K562 (cell line): Measurements from ENCODE around the gene LYG2. TPM values are rescaled to one million over a fixed set of nuclear protein-coding genes. Genes with fewer than 3 reads are reported as not detected.

Source experiments
- ATAC-seq: fragments of 200-7000 bp; cut with Tn5 transposase; 3 replicates; pipeline ENCODE4 v1.9.1; 2020; ENCODE audit warnings: moderate library complexity
- BruUV-seq: library from RNA; stranded (reverse); fragments of 400-500 nt; replicated peaks from 2 replicates; lab custom pipeline; 2021; lab: Mats Ljungman, UMichigan
- CTCF ChIA-PET: fragments of 300-600 bp; formaldehyde crosslinking; extraction: SDS; loops from one replicate; lab custom pipeline; 2021; ENCODE audit warnings: low intra/inter-chr PET ratio; lab: Yijun Ruan, JAX
- POLR2A ChIA-PET: fragments of 300-600, 350-650 bp; sonication (Branson Sonifier 250); formaldehyde crosslinking; extraction: SDS; loops from one replicate; lab custom pipeline; 2021; ENCODE audit warnings: antibody characterized with exemption, inconsistent platforms; lab: Yijun Ruan, JAX
- DNase-seq, 4 experiments: peaks; one replicate each; pipeline versions ENCODE4 v3.0.0 to v3.0.0-alpha.2; 2011 to 2018; ENCODE audit warnings: low spot score in 3 of 4, mixed read lengths in 3 of 4; ENCODE audit errors: extremely low read depth in 1 of 4
- FAIRE-seq: peaks from 2 replicates; lab custom pipeline; 2011; peaks lifted over from hg19 to GRCh38; lab: Jason Lieb, UNC
- H2AFZ ChIP-seq: 2 replicates; pipeline ENCODE4 v1.6.0; 2011; ENCODE audit warnings: low read depth, low read length, control low read depth, inconsistent platforms
- H3K27ac ChIP-seq: fragments of 200-600 bp; 3 replicates; pipeline ENCODE4 v1.8.0; 2011; ENCODE audit warnings: low read depth, mild to moderate bottlenecking, control low read depth, inconsistent platforms, low read length, moderate library complexity, mixed read lengths; ENCODE audit errors: extremely low read depth
- H3K27me3 ChIP-seq, 2 experiments: fragments of 300-600 bp in 1 of 2; 2 replicates in 1 of 2; 3 replicates in 1 of 2; pipeline versions ENCODE4 v1.6.0 to v1.8.0; 2011; ENCODE audit warnings: inconsistent platforms in 2 of 2, low read length in 2 of 2, mild to moderate bottlenecking in 1 of 2, mixed read lengths in 1 of 2, moderate library complexity in 1 of 2; ENCODE audit not compliant: control insufficient read depth in 2 of 2, insufficient read depth in 2 of 2
- H3K36me3 ChIP-seq: fragments of 300-600 bp; 3 replicates; pipeline ENCODE4 v1.8.0; 2011; ENCODE audit warnings: mild to moderate bottlenecking, low read length, inconsistent platforms; ENCODE audit not compliant: control insufficient read depth, insufficient read depth
- H3K4me1 ChIP-seq, 2 experiments: fragments of 200-600 bp in 1 of 2; replicated peaks in 1 of 2; 2 replicates in 1 of 2; 3 replicates in 1 of 2; pipeline versions ENCODE4 v1.5.1 to v1.8.0; 2011; ENCODE audit warnings: inconsistent platforms in 2 of 2, low read length in 2 of 2, mild to moderate bottlenecking in 1 of 2, mixed read lengths in 1 of 2, moderate library complexity in 1 of 2; ENCODE audit not compliant: control insufficient read depth in 2 of 2, insufficient read depth in 2 of 2
- H3K4me2 ChIP-seq: 2 replicates; pipeline ENCODE4 v1.6.1; 2011; ENCODE audit warnings: low read length, control low read depth, inconsistent platforms, mixed read lengths; ENCODE audit not compliant: insufficient read depth
- H3K4me3 ChIP-seq: fragments of 200-600 bp; sonication (generic), shearing (Covaris generic); 2 replicates; pipeline ENCODE4 v1.5.1; 2016; ENCODE audit warnings: control low read depth, inconsistent platforms
- H3K79me2 ChIP-seq: fragments of 200-600 bp; 3 replicates; pipeline ENCODE4 v1.8.0; 2011; ENCODE audit warnings: low read length, inconsistent platforms; ENCODE audit not compliant: control insufficient read depth, insufficient read depth
- H3K9ac ChIP-seq, 2 experiments: 2 replicates each; pipeline versions ENCODE4 v1.6.0 to v1.6.1; 2011; ENCODE audit warnings: low read depth in 2 of 2, low read length in 2 of 2, control low read depth in 1 of 2, inconsistent platforms in 1 of 2, mild to moderate bottlenecking in 1 of 2, mixed read lengths in 1 of 2; ENCODE audit not compliant: insufficient read depth in 1 of 2
- H3K9me1 ChIP-seq: one replicate; pipeline ENCODE4 v1.6.0; 2011; ENCODE audit warnings: inconsistent platforms, mild to moderate bottlenecking, low read length, moderate library complexity; ENCODE audit not compliant: control insufficient read depth, insufficient read depth
- H3K9me3 ChIP-seq: replicated peaks from 2 replicates; pipeline ENCODE4 v1.5.1; 2011; ENCODE audit warnings: low read depth, low read length, inconsistent platforms; ENCODE audit not compliant: control insufficient read depth, insufficient read depth
- H4K20me1 ChIP-seq: replicated peaks from 2 replicates; pipeline ENCODE4 v1.6.1; 2011; ENCODE audit warnings: low read length, inconsistent platforms, mixed read lengths; ENCODE audit not compliant: control insufficient read depth, insufficient read depth
- CCAR2 ChIP-seq: fragments of 200-400 bp; formaldehyde crosslinking; IDR thresholded peaks from 2 replicates; pipeline ENCODE4 v1.6.1; 2017; ENCODE audit warnings: mild to moderate bottlenecking, low read depth, low read length
- CTCFL ChIP-seq: IDR thresholded peaks from 2 replicates; pipeline ENCODE4 v1.6.1; 2011; ENCODE audit warnings: borderline replicate concordance, low read depth, mild to moderate bottlenecking, moderate library complexity, low read length; ENCODE audit not compliant: insufficient read depth, poor library complexity, severe bottlenecking
- KLF1 ChIP-seq: fragments of 450-650 bp; IDR thresholded peaks from 2 replicates; pipeline ENCODE4 v1.6.1; 2016; ENCODE audit warnings: missing genetic modification characterization, missing compliant biosample characterization
- NCOA6 ChIP-seq: fragments of 450-650 bp; IDR thresholded peaks from 2 replicates; pipeline ENCODE4 v1.6.1; 2017; ENCODE audit warnings: mild to moderate bottlenecking
- NFIX ChIP-seq: fragments of 250-450 bp; sonication (Bioruptor Pico); IDR thresholded peaks from 2 replicates; pipeline ENCODE4 v1.4.0; 2020; ENCODE audit warnings: low read depth, mild to moderate bottlenecking, moderate library complexity
- WGBS: fragments of 100-300 bp; shearing (Covaris generic); methylation state at CpG from one replicate; pipeline ENCODE4 v1.1.6; 2016; ENCODE audit warnings: low coverage, mixed read lengths; ENCODE audit not compliant: insufficient coverage; ENCODE audit errors: missing lambda C conversion rate; 5-methylcytosine and 5-hydroxymethylcytosine counted together
- in situ Hi-C: fragments of 300-500 bp; cut with MboI; formaldehyde crosslinking; loops from 4 replicates; pipeline ENCODE4 v1.15.0; 2018; ENCODE audit warnings: inconsistent platforms, mixed read lengths
- intact Hi-C: fragments of 100-400 bp; cut with micrococcal nuclease; formaldehyde crosslinking; loops from 2 replicates; pipeline ENCODE4 v1.14.2; 2022
- polyA plus RNA-seq, 8 experiments: library from polyadenylated mRNA; depleted of rRNA in 4 of 8; stranded (reverse) in 5 of 8; unstranded in 3 of 8; fragments of >200 nt; fragmentation: Nextera tagmentation in 2 of 8; fragmentation: Illumina TruSeq in 1 of 8; extraction: Ambion mirVana in 2 of 8; extraction: Trizol in 1 of 8; gene quantifications; 2 replicates each; pipeline versions ENCODE4 v1.2.1 to v1.2.3, GENCODE V29; 2011 to 2014; ENCODE audit warnings: inconsistent platforms in 1 of 8, missing spikeins in 1 of 8
- total RNA-seq, 7 experiments: library from RNA; depleted of rRNA in 6 of 7; stranded (reverse); fragments of >200 nt in 6 of 7; fragmentation: Illumina TruSeq in 2 of 7; extraction: Trizol in 2 of 7; gene quantifications; 2 replicates each; pipeline versions ENCODE4 v1.2.1 to v1.2.3, GENCODE V29; 2011 to 2021; ENCODE audit warnings: low replicate concordance in 1 of 7
- TF ChIP-seq, protein P1 (sequence below): fragments of 450-650 bp; formaldehyde crosslinking; IDR thresholded peaks from 2 replicates; pipeline ENCODE4 v1.4.0; 2020; ENCODE audit warnings: mild to moderate bottlenecking, moderate library complexity

The LYG2 gene
- total and polyA plus RNA-seq, 9 of the 15 experiments (the other 6 are each of a cell fraction or from before 2014, with no cell fraction given): 0.15 to 0.21 (median 0.17) TPM; not detected in 6

DNA sequence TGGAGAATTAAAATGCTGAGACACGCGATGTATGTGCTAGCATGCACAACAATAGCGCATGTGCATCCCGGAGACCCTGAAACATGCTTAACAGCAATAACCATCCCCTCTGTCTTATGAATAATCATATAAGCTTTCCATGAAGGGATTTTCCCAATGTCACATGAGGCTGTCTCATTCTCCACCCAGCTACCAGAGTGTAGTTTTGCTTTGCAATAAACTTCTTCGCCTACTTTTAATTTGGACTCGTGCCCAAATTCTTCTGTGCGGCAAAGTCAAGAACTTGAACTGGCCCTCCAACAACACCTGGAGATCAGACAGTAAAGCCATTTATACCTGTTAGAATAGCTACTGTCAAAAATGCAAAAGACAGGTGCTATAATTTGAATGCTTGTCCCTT lies 30.1 kb upstream of the LYG2 start:
- Histone ChIP-seq H3K27ac (no peak overlapping the region), H4K20me1 (no peaks in the 10 kb centered on the region), H3K9ac (no peak overlapping the region), H3K9me1 (no peaks in the 10 kb centered on the region), H3K4me3 (no peak overlapping the region), H2AFZ (no peak overlapping the region), H3K27me3 (no peaks in the 10 kb centered on the region), H3K4me2 (no peak overlapping the region), H3K4me1 (no peaks in the 10 kb centered on the region), H3K79me2 (no peaks in the 10 kb centered on the region), H3K9me3 (no peaks in the 10 kb centered on the region), H3K36me3 (no peaks in the 10 kb centered on the region)
- CTCF ChIA-PET: no interaction called here
- TF ChIP-seq KLF1 (tag): no peak
- TF ChIP-seq, protein P1, sequence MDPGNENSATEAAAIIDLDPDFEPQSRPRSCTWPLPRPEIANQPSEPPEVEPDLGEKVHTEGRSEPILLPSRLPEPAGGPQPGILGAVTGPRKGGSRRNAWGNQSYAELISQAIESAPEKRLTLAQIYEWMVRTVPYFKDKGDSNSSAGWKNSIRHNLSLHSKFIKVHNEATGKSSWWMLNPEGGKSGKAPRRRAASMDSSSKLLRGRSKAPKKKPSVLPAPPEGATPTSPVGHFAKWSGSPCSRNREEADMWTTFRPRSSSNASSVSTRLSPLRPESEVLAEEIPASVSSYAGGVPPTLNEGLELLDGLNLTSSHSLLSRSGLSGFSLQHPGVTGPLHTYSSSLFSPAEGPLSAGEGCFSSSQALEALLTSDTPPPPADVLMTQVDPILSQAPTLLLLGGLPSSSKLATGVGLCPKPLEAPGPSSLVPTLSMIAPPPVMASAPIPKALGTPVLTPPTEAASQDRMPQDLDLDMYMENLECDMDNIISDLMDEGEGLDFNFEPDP (CRISPR knock-in tag): no peak
- no peak for TF ChIP-seq CCAR2
- no peak for TF ChIP-seq NCOA6
- TF ChIP-seq CTCFL: no peak
- TF ChIP-seq NFIX (CRISPR knock-in tag): no peak
- DNase-seq: no peak
- no peak for FAIRE-seq
- 81% methylated on average over 6 of the region's 7 CpGs for WGBS
- intact Hi-C loops (no loop called here), in situ Hi-C loops (no loop called here)
- no peak for ATAC-seq
- no TSS peak for BruUV-seq
- POLR2A ChIA-PET: no interaction called here
